Measurements from ENCODE around the gene PCYT2. TPM values are rescaled to one million over a fixed set of nuclear protein-coding genes. Genes with fewer than 3 reads are reported as not detected.
A peak's percentile ranks its signal among the peaks of the same experiment; 100 is the strongest.
"Not testable (repeated sequence)": the region's sequence is repeated elsewhere in the genome, so short reads cannot be mapped to it uniquely, and the experiment has no call there.

The PCYT2 gene
- total RNA-seq, result 10 to 100 TPM; 10.1 to 26.8 TPM

DNA sequence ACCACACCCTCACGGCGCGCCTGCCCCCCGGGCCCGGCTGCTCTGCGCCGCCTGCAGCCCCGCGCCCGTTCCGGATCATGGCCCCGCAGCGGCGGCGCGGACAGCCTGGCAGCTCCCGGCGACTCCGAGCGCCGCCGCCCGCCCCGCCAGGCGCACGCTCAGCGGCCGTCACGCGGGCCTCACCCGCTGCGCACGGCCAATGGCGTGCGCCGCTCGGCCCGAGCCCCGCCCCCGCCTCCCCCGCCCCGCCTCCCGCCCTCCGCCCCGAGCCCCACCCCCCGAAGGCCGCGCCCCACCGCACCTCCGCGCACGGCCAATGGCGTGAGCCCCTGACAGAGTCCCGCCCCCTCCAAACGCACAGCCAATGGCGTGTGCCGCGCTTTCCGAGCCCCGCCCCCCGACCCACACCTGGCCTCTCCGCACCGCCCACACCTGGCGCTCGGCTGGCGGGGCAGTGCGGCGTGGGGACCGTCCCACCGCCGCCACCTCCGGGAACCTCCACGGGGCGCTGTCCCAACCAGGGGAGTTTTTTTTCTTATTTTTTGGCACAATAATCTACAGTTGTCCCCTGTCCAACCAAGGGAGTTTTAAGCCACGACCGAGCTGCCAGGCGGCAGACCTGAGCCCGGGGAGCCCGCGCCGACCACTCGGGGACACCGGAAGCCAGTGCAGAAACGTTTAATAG, at the start of gene PCYT2:
TSS of gene PCYT2 (minus strand) at position 123 of the 685 bp plus-strand sequence. CDS start at position 79, 44 bp downstream.
- peak within 1 kb of the TSS; percentile 67 for H3K4me3 Mint-ChIP-seq
- peaks cover 46% of the 10 kb centered on the region for H3K36me3 Mint-ChIP-seq (ENCODE audit: low read depth)
- no peaks in the 10 kb centered on the region for H3K4me1 Mint-ChIP-seq
- H3K27me3 Mint-ChIP-seq, result no peaks in the 10 kb centered on the region
- no peaks in the 10 kb centered on the region for H3K9me3 Mint-ChIP-seq
- H3K27ac Mint-ChIP-seq, result no peak within 1 kb of the TSS
- ATAC-seq (replicated peaks), result peak; percentile 96

DNA sequence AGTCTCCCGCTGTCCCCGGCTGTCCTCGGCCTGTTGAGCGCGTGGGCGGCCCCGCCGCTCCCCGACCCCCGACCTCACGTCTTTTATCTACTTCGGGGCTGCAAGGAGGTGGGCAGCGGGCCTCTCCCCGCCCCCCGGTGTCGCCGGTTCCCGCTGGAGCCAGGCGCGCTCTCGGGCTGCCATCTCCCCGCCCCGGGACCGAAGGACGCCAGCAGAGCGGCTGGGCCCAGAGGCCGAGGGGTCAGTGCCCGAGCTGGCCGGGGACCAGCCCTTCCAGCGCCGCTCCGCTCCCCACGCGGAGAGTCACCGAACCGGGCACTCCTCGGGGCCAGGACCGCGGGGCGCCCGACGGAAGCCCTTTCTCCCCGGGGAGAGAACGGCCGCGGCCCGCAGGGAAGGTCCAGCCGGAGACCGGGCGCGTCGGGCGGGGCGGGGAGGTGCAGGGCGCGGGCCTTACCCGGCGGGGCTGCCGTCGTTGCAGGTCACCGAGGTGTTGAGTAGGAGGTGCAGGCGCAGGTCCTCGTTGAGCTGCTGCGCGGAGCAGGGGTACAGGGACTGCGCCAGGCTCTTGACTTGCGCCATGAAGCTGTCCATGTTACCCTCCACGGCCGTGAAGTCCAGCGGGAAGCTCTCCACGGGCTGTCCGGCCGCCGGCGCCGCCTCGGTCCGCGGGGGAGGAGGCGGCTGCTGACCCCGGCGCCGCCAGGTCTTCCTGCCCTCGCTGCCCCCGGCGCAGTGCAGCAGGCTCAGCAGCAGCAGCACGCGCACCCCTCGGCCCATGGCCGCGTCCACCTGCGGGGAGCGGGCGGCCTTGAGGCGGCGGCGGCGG, 49.1 kb upstream of the PCYT2 start:
- peak; percentile 15 for ATAC-seq (replicated peaks)
- H3K27ac Mint-ChIP-seq, result no peak overlapping the region

DNA sequence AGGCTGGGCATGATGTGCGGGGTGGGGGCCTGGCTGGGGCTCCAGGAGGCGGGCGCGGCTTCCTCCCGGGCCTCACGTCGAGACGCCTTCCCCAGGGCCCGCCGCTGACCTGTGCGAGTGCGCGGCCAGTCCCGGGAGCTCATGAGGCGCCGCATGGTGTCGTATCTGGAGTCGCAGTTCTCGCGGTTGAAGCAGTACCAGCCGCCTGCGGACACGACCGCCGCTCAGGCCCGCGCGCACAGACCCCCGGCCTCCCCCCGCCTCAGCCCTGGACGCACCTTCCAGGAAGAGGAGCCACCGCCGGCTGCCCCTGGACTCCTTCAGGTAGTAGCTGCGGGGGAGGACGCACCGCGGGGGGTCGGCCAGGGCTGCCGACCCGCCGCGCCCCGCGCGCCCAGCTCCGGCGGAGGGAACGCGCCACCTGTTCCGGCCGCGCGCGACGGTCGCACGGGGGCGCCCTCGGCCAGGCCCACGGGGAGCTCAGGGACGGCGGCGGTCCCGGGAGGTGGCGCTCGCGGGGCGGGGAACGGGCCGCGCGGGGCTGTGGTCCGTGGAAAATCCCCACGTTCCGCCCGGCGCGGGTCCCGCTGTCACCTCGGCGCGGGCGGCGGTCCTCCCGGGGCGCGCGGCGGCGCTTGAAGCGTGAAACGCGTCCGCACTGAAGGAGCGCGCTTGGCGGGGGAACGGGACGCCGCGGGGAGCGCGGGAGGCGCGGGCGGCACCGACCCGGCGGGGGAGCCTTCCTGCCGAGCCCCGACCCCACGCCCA, 48.3 kb upstream of the PCYT2 start:
- ATAC-seq (replicated peaks), result peak; percentile 96
- Mint-ChIP-seq H3K27me3 (peaks cover 14% of the 10 kb centered on the region), H3K27ac (no peak overlapping the region), H3K4me3 (peak overlapping the region; percentile 54), H3K36me3 (ENCODE audit: low read depth) (no peaks in the 10 kb centered on the region), H3K4me1 (no peaks in the 10 kb centered on the region), H3K9me3 (no peaks in the 10 kb centered on the region)

More for the DNA sequence above, 49.1 kb upstream of the PCYT2 start:
- peaks cover 14% of the 10 kb centered on the region for H3K27me3 Mint-ChIP-seq
- H3K9me3 Mint-ChIP-seq, result no peaks in the 10 kb centered on the region
- no peaks in the 10 kb centered on the region for H3K36me3 Mint-ChIP-seq (ENCODE audit: low read depth)
- no peaks in the 10 kb centered on the region for H3K4me1 Mint-ChIP-seq
- no peak overlapping the region for H3K4me3 Mint-ChIP-seq

DNA sequence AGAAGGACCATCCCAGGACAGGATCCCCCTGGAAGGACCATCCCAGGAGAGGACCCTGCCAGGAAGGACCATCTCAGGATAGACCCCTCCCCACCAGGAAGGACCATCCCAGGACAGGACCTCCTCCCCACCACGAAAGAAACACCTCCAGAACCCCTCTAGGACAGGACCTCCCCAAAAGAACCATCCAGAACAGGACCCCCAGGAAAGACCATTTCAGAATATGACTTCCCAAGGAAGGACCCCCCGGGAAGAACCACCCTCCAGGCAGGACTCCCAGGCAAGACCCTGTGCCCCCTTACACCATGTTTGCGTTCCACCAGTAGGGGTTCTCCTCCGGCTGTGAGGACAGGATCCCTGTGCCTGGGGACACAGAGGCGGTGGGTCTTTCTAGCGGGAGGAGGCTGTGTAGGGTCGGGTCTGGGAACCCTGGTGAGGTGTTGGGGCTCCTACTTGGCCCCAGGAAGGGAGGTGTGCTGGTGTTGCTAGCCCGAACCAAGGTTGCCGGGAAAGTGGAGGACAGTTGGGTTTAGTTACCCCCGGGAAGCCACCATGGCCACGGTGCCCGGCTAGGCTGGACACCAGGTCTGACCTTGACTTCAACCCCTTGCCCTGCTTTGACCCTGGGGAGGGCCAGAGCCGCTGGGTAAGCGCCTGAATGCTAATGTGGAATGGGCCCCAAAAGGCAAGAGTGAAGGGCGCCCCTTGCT, 47.6 kb upstream of the PCYT2 start:
- no peak for ATAC-seq (replicated peaks)
- Mint-ChIP-seq H3K36me3 (ENCODE audit: low read depth) (no peaks in the 10 kb centered on the region), H3K27me3 (peaks cover 14% of the 10 kb centered on the region), H3K27ac (no peak overlapping the region), H3K4me1 (no peaks in the 10 kb centered on the region), H3K9me3 (no peaks in the 10 kb centered on the region), H3K4me3 (peak overlapping the region; percentile 54)

DNA sequence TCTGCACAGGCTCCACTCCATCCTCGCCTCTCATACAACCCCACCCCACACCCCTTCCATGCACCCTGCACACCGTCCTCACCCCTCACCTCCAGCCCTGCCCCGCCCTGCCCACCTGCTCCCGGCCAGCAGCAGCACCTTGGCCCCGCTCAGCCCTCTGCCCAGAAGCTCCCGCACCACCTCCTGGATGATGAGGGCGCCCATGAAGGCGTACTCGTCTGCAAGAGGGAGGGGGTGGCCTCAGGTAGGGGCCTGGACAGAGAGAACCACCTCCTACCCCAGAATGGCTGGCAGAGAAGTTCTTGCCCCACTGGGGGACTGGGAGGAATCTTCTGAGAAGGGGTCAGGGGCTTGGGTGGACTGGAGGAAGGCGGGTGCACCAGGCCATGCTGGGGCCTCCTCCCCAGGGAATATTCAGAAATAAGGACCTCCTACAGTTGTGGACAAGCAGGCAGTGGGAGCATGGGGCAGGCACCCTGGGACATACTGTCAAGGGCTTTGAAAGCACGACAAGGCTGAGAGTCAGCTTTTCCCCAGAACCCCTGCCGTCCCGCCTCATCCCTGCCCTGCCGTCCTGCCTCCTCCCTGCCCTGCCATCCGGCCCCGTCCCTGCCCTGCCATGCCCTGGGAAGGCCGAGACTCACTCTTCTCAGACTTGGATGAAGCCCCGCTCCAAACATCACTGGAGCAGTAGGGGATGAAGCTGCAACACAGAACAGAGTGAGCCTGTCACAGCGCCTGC, 46.7 kb upstream of the PCYT2 start:
- Mint-ChIP-seq H3K4me3 (peak overlapping the region; percentile 54), H3K36me3 (ENCODE audit: low read depth) (no peaks in the 10 kb centered on the region), H3K4me1 (no peaks in the 10 kb centered on the region), H3K27ac (no peak overlapping the region), H3K27me3 (peaks cover 14% of the 10 kb centered on the region), H3K9me3 (no peaks in the 10 kb centered on the region)
- no peak for ATAC-seq (replicated peaks)

DNA sequence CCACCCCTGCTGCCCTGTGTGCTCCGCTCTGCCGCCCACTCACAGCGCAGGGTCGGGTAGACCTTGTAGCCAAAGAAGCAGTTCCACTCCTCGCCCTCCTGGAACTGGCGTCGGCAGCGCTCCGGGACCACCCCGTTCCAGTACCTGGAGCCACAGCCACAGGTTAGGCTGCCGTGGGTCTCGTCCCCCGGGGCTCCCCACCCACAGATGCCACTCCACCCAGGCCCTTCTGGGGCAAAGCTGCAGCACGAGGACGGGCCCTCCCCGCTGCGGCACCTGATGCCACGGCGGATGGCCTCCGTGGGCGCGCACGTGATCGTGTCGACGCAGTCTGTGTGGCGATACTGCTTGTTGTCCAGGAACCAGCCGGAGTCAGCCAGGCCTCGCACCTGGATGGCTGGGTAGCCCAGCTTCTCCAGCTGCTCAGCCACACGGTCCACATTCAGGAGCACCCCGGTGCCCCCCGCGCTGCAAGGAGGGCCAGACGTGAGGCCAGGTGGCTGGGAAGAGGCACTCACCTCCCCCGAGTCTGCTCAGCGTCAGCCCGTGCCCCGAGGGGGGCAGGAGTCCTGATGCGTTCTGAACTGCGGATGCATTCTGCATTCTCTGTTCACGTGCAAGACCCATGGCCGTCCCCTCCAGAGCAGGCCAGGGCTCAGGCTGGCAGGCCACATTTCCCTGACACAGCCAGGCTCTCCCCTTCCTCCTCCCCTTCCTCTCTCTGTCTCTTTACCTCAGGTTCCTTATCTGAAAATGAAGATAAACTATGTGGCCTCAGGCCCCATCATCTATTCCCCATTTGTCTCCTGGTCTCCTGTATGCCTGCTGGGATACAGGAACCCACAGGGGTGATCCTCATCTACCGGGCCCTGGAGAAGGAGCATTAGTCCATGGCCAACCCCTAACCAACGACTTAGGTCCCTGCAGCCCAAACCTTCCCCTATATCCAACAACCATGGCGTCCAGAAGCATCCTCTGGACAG, 45.7 kb upstream of the PCYT2 start:
- Mint-ChIP-seq H3K27me3 (peaks cover 9% of the 10 kb centered on the region), H3K36me3 (ENCODE audit: low read depth) (no peaks in the 10 kb centered on the region), H3K4me1 (no peaks in the 10 kb centered on the region), H3K4me3 (no peak overlapping the region), H3K9me3 (no peaks in the 10 kb centered on the region), H3K27ac (no peak overlapping the region)
- ATAC-seq (replicated peaks), result no peak

DNA sequence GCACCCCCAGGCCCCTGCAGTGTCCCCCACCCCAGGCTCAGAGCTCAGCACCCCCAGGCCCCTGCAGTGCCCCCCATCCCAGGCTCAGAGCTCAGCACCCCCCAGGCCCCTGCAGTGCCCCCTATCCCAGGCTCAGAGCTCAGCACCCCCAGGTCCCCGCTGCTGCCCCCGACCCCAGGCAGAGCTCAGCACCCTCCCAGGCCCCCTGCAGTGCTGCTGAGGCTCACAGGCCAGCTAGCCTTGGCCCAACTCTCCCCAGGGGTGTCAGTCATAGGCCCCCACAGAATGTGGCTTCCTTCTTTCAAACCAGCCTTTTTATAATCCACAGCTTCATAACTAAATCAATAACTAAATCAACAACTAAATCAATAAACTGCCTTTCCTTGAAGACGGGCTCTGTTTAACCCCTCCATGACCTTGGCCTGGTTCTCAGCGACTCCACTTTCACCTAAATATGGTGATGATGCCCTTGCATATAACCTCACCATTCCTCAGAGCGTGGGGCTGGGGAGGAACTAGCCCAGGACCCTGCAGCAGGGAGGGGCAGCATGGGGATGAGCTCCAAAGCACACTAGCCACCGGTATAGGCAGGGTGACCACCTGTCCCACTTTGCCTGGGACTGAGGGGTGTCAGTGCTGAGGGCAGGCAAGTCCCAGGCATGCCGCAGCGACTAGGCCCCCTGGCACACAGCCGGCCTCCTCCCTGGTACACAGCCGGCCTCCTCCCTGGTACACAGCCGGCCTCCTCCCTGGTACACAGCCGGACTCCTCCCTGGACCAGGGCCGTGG, 44.8 kb upstream of the PCYT2 start:
- H3K9me3 Mint-ChIP-seq, result no peaks in the 10 kb centered on the region
- no peak for ATAC-seq (replicated peaks)
- H3K4me3 Mint-ChIP-seq, result no peak overlapping the region
- no peak overlapping the region for H3K27ac Mint-ChIP-seq
- peaks cover 9% of the 10 kb centered on the region for H3K27me3 Mint-ChIP-seq
- no peaks in the 10 kb centered on the region for H3K4me1 Mint-ChIP-seq
- no peaks in the 10 kb centered on the region for H3K36me3 Mint-ChIP-seq (ENCODE audit: low read depth)

DNA sequence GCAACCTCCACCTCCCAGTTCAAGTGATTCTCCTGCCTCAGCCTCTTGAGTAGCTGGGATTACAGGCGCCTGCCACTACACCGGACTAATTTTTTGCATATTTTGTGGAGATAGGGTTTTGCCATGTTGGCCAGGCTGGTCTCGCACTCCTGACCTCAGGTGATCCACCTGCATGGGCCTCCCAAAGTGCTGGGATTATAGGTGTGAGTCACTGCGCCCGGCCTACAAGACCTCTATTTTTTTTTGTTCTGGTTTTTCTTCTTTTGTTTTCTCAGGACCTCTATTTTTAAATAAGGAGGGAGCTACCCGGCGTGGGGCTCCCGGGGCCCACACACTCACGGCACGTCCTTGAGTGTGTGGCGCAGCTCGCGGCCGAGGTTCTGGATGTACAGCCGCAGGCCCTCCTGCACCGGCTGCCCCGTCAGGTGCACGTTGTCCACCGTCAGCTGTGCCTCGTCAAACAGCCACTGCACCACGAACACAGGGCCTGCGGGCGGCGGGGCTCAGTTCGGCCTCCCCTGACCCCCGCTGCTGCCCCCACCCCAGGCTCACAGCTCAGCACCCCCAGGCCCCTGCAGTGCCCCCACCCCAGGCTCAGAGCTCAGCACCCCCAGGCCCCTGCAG, 44.0 kb upstream of the PCYT2 start:
- H3K36me3 Mint-ChIP-seq (ENCODE audit: low read depth), result no peaks in the 10 kb centered on the region
- no peaks in the 10 kb centered on the region for H3K9me3 Mint-ChIP-seq
- H3K4me3 Mint-ChIP-seq, result no peak overlapping the region
- H3K27ac Mint-ChIP-seq, result no peak overlapping the region
- no peaks in the 10 kb centered on the region for H3K4me1 Mint-ChIP-seq
- no peak for ATAC-seq (replicated peaks)
- H3K27me3 Mint-ChIP-seq, result peaks cover 9% of the 10 kb centered on the region

DNA sequence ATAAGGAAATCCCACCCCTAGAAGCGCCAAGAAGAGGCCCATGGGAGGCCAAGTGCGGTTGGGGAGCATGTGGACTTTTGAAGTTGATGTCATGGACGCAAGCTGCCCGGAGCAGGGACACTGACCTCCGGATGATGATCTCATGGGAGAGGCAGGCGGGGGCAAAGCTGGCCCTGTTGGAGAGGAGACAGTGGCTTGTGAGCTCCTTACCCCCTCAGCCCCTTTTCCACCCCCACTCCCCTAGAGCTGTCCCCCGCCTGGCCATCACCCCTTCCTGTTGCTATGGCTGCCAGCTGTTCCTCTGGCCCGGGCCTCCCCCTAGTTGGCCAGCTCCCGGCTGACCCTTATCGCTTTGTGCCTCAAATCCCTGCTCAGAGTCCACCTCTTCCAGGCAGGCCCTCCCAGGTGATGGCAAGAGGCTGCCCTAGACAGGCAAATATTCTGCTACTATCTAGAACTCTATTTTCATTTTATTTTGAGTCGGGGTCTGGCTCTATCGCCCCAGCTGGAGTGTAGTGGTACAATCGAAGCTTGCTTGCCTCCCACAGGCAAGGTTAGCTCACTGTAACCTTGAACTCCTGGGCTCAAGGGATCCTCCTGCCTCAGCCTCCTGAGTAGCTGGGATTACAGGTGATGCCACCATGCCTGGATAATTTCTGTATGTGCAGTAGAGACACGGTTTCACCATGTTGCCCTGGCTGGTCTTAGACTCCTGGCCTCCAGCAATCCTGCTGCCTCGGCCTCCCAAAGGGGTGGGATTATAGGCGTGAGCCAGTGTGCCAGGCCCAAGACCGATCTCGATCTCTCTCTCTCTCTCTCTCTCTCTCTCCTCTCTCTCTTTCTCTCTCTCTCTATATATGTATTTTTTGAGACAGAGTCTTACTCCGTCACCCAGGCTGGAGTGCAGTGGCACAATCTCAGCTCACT, 43.2 kb upstream of the PCYT2 start:
- no peak overlapping the region for H3K27ac Mint-ChIP-seq
- no peaks in the 10 kb centered on the region for H3K4me1 Mint-ChIP-seq
- H3K36me3 Mint-ChIP-seq (ENCODE audit: low read depth), result no peaks in the 10 kb centered on the region
- no peak overlapping the region for H3K4me3 Mint-ChIP-seq
- no peaks in the 10 kb centered on the region for H3K9me3 Mint-ChIP-seq
- no peak for ATAC-seq (replicated peaks)
- peaks cover 9% of the 10 kb centered on the region for H3K27me3 Mint-ChIP-seq

DNA sequence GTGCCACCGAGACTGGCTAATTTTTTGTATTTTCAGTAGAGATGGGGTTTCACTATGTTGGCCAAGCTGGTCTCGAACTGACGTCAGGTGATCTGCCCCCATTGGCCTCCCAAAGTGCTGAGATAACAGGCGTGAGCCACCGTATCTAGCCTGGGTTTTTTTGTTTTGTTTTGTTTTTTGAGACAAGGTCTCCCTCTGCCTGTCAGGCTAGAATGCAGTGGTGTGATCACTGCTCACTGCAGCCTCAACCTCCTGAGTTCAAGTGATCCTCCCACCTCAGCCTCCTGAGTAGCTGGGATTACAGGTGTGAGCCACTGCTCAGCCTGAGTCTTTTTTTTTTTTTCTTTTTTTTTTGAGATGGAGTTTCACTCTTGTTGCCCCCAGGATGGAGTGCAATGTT, 42.2 kb upstream of the PCYT2 start:
- not testable (repeated sequence) for H3K27me3 Mint-ChIP-seq; H3K4me1 Mint-ChIP-seq; H3K36me3 Mint-ChIP-seq (ENCODE audit: low read depth); H3K4me3 Mint-ChIP-seq; ATAC-seq (replicated peaks); H3K27ac Mint-ChIP-seq; H3K9me3 Mint-ChIP-seq

DNA sequence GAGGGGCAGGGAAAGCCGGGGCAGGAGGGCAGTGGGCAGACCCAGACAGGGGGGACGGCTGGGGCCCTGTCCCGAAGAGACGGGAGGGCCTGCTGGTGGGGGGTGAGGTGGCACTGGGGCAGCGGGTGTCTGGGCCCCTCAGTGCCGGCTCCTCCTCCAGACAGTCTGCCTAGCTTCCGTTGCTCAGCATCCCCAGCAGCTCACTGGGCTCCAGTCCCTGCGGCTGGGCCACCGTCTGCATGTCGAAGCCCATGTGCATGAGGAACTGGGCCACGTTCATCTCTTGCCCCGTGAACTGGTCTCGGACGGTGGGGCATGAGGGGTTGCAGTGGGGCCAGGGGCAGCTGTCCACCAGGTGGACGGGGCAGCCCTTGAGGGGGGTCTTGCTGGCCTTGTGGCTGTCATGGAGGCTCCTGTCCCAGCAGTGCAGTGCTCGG, 41.6 kb upstream of the PCYT2 start:
- Mint-ChIP-seq H3K27me3 (peaks cover 4% of the 10 kb centered on the region), H3K36me3 (ENCODE audit: low read depth) (no peaks in the 10 kb centered on the region), H3K27ac (no peak overlapping the region), H3K4me3 (no peak overlapping the region), H3K4me1 (no peaks in the 10 kb centered on the region), H3K9me3 (no peaks in the 10 kb centered on the region)
- no peak for ATAC-seq (replicated peaks)

All from activated T-helper 17 cell treated with anti-CD3 and anti-CD28 coated beads, Interleukin-2, amount 50 U/mL, for 72 hours (primary cell).